ENCODE data around the gene KLHL20. TPM values are rescaled to one million over a fixed set of nuclear protein-coding genes. Genes with fewer than 3 reads are reported as not detected.
A peak's percentile ranks its signal among the peaks of the same experiment; 100 is the strongest.

KLHL20 gene
- total RNA-seq, 1 donor from 2014 or later = 26.1 TPM

- ChIA-PET CTCF (interaction anchor here (0.6 to 3.1 kb wide), 5 partner anchors 393 to 1079 kb away, joined by 3 to 32 read pairs (median 8); no protein-coding TSS in a partner anchor), POLR2A (interaction anchor here (0.6 to 3.6 kb wide), 17 partner anchors 38 to 1291 kb away, joined by 3 to 49 read pairs (median 5); partner anchors contain the start of genes GAS5, KLHL20, PRDX6 and RC3H1)
- Mint-ChIP-seq H3K4me1 (peaks cover 28% of the 10 kb centered on the region), H3K4me3 (peak overlapping the region; percentile 95), H3K9me3 (no peaks in the 10 kb centered on the region), H3K27ac (peak overlapping the region; percentile 97), H3K27me3 (no peaks in the 10 kb centered on the region), H3K36me3 (ENCODE audit: low read depth) (peaks cover 22% of the 10 kb centered on the region)
- ATAC-seq (ENCODE audit: low read depth) = peak; percentile 36
- intact Hi-C loops (cut with micrococcal nuclease) = loop anchor here (1.0 to 10.0 kb wide), 13 partner anchors 44 to 1292 kb away; partner anchors contain the start of genes CACYBP, KLHL20, PRDX6 and RABGAP1L
- TF ChIP-seq CTCF (IDR thresholded peaks at IDR 0.05) = no peak
- DNase-seq = no peak
Measured at GRCh38 chr1:173823781-173824314, 109.1 kb downstream of the KLHL20 start.

GRCh38 chr1:173824315-173825081 is 109.7 kb downstream of the KLHL20 start, which contains the start of the genes CENPL and DARS2:
TSS of gene CENPL (minus strand) at chr1:173824883. CDS start at chr1:173811299, 13,584 bp downstream.
TSS of gene DARS2 (plus strand) at chr1:173824673. CDS start at chr1:173825230, 557 bp downstream.
- H3K27ac Mint-ChIP-seq = peak within 1 kb of the TSS; percentile 97
- ChIA-PET POLR2A (interaction anchor here (0.6 to 3.6 kb wide), 17 partner anchors 37 to 1292 kb away, joined by 3 to 49 read pairs (median 5); partner anchors contain the start of genes GAS5, KLHL20, PRDX6 and RC3H1), CTCF (interaction anchor here (0.6 to 3.1 kb wide), 10 partner anchors 26 to 1083 kb away, joined by 3 to 32 read pairs (median 6); no protein-coding TSS in a partner anchor)
- no peaks in the 10 kb centered on the region for H3K9me3 Mint-ChIP-seq
- DNase-seq = peak; percentile 80
- peaks cover 28% of the 10 kb centered on the region for H3K4me1 Mint-ChIP-seq
- H3K27me3 Mint-ChIP-seq = no peaks in the 10 kb centered on the region
- peak within 1 kb of the TSS; percentile 95 for H3K4me3 Mint-ChIP-seq
- peaks cover 25% of the 10 kb centered on the region for H3K36me3 Mint-ChIP-seq (ENCODE audit: low read depth)
- no peak for TF ChIP-seq CTCF (IDR thresholded peaks at IDR 0.05)
- intact Hi-C loops (cut with micrococcal nuclease) = loop anchor here (1.0 to 10.0 kb wide), 13 partner anchors 44 to 1292 kb away; partner anchors contain the start of genes CACYBP, KLHL20, PRDX6 and RABGAP1L
- ATAC-seq (ENCODE audit: low read depth) = peak; percentile 89

GRCh38 chr1:173827611-173828010 is 112.8 kb downstream of the KLHL20 start:
- ChIA-PET POLR2A (interaction anchor here (0.6 kb wide), 1 partner anchor 27 kb away, joined by 3 read pairs; no protein-coding TSS in a partner anchor), CTCF (interaction anchor here (0.7 to 1.8 kb wide), 4 partner anchors 9 to 1049 kb away, joined by 3 to 6 read pairs (median 4); no protein-coding TSS in a partner anchor)
- H3K36me3 Mint-ChIP-seq (ENCODE audit: low read depth) = peaks cover 43% of the 10 kb centered on the region
- DNase-seq (no peak), ATAC-seq (ENCODE audit: low read depth) (no peak)
- H3K4me3 Mint-ChIP-seq = no peak overlapping the region
- intact Hi-C loops (cut with micrococcal nuclease) = loop anchor here (10.0 kb wide), 1 partner anchor 917 kb away; no protein-coding TSS in a partner anchor
- no peak for TF ChIP-seq CTCF (IDR thresholded peaks at IDR 0.05)
- H3K4me1 Mint-ChIP-seq = peaks cover 28% of the 10 kb centered on the region
- no peaks in the 10 kb centered on the region for H3K9me3 Mint-ChIP-seq
- no peaks in the 10 kb centered on the region for H3K27me3 Mint-ChIP-seq
- no peak overlapping the region for H3K27ac Mint-ChIP-seq

- ChIA-PET CTCF (no interaction called here), POLR2A (no interaction called here)
- no peak overlapping the region for H3K4me3 Mint-ChIP-seq
- peaks cover 3% of the 10 kb centered on the region for H3K4me1 Mint-ChIP-seq
- no peak for DNase-seq
- no peak for ATAC-seq (ENCODE audit: low read depth)
- H3K27ac Mint-ChIP-seq = no peak overlapping the region
- no peak for TF ChIP-seq CTCF (IDR thresholded peaks at IDR 0.05)
- no peaks in the 10 kb centered on the region for H3K9me3 Mint-ChIP-seq
- H3K36me3 Mint-ChIP-seq (ENCODE audit: low read depth) = peaks cover 54% of the 10 kb centered on the region
- H3K27me3 Mint-ChIP-seq = no peaks in the 10 kb centered on the region
- intact Hi-C loops (cut with micrococcal nuclease) = no loop called here
Measured at GRCh38 chr1:173832748-173833147, 118.0 kb downstream of the KLHL20 start.

Other genes with a start within 250 kb of the KLHL20 start
- 125 and 129 TPM in 2 replicates for gene PRDX6, start 237.6 kb upstream of the KLHL20 start, total RNA-seq
- not detected in 2 replicates for gene SLC9C2, start 111.9 kb upstream of the KLHL20 start, total RNA-seq
- gene TEX50, start 79.6 kb upstream of the KLHL20 start, total RNA-seq = not detected in 2 replicates
- gene ANKRD45, start 45.1 kb upstream of the KLHL20 start, total RNA-seq = not detected in 2 replicates
- gene DARS2, start 109.7 kb downstream of the KLHL20 start, total RNA-seq = 24.0 and 26.0 TPM in 2 replicates
- gene CENPL, start 109.9 kb downstream of the KLHL20 start, total RNA-seq = 12.7 and 14.0 TPM in 2 replicates
- gene GAS5, start 153.0 kb downstream of the KLHL20 start, total RNA-seq = 701 and 722 TPM in 2 replicates
- 21.1 and 24.6 TPM in 2 replicates for gene ZBTB37, start 153.4 kb downstream of the KLHL20 start, total RNA-seq
- gene SERPINC1, start 202.3 kb downstream of the KLHL20 start, total RNA-seq = 0.24 TPM in 2 replicates